ENCODE data around the gene OR10H1. TPM values are rescaled to one million over a fixed set of nuclear protein-coding genes. Genes with fewer than 3 reads are reported as not detected.

Gene OR10H1
- total and polyA plus RNA-seq, 9 of the 15 experiments (the other 6 are each of a cell fraction or from before 2014, with no cell fraction given): not detected

- no peak for TF ChIP-seq REST (IDR thresholded peaks at IDR 0.05; ENCODE audit: borderline replicate concordance)
- no peak for TF ChIP-seq REST (CRISPR knock-in tag; IDR thresholded peaks at IDR 0.05; ENCODE audit: low read depth)
- TF ChIP-seq, protein P1, sequence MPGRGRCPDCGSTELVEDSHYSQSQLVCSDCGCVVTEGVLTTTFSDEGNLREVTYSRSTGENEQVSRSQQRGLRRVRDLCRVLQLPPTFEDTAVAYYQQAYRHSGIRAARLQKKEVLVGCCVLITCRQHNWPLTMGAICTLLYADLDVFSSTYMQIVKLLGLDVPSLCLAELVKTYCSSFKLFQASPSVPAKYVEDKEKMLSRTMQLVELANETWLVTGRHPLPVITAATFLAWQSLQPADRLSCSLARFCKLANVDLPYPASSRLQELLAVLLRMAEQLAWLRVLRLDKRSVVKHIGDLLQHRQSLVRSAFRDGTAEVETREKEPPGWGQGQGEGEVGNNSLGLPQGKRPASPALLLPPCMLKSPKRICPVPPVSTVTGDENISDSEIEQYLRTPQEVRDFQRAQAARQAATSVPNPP (IDR thresholded peaks at IDR 0.05; ENCODE audit: borderline replicate concordance, insufficient read depth, insufficient read length): no peak
- TF ChIP-seq CHD7 (IDR thresholded peaks at IDR 0.05; ENCODE audit: low read depth, low read length): no peak
- TF ChIP-seq HDAC2 (IDR thresholded peaks at IDR 0.05): 0 out of 2 replicates have a peak, but pooled peaks have one; percentile 74
- no peak for TF ChIP-seq NCOA2 (IDR thresholded peaks at IDR 0.05; ENCODE audit: partially characterized antibody in 2 of 2)
Observed at GRCh38 chr19:15837221-15837731, 21.8 kb upstream of the OR10H1 start (continued).
